Measurements from ENCODE around the gene SPHK1. TPM values are rescaled to one million over a fixed set of nuclear protein-coding genes. Genes with fewer than 3 reads are reported as not detected.

Gene SPHK1
- total RNA-seq, 4 donors from 2014 or later = 9.7 to 35.6 (median 18.3) TPM

- no peak for TF ChIP-seq POLR2A (IDR thresholded peaks at IDR 0.05)
- TF ChIP-seq CTCF (IDR thresholded peaks at IDR 0.05) = no peak
- WGBS, 2 donors = 70 to 78% methylated on average over 4 of the region's 4 CpGs
- intact Hi-C loops (cut with DNase I; ENCODE audit: low total_unique reads) = loop anchor here (5.0 kb wide), 1 partner anchor 100 kb away; no protein-coding TSS in a partner anchor
These were observed 23.1 kb downstream of the SPHK1 start for GRCh38 chr17:76407509-76407908.

GRCh38 chr17:76408037-76408849 lies 23.8 kb downstream of the SPHK1 start:
- H3K4me3 ChIP-seq (ENCODE audit: low read depth, poor library complexity, severe bottlenecking) = no peak overlapping the region
- peak in 1 of 2 donors; percentile 87 for DNase-seq (ENCODE audit: low spot score in 2 of 2)
- intact Hi-C loops (cut with DNase I; ENCODE audit: low total_unique reads) = loop anchor here (5.0 kb wide), 1 partner anchor 99 kb away; no protein-coding TSS in a partner anchor
- TF ChIP-seq POLR2A (IDR thresholded peaks at IDR 0.05) (no peak), CTCF (IDR thresholded peaks at IDR 0.05) (no peak)
- 74 to 78% methylated on average over 12 of the region's 12 CpGs for WGBS, 2 donors

More at GRCh38 chr17:76407509-76407908, 23.1 kb downstream of the SPHK1 start:
- DNase-seq (ENCODE audit: low spot score in 2 of 2) = no peak
- no peak overlapping the region for H3K4me3 ChIP-seq (ENCODE audit: low read depth, poor library complexity, severe bottlenecking)

- 92 to 95% methylated on average over 12 to 15 of the region's 15 CpGs for WGBS, 2 donors
- no peak for DNase-seq (ENCODE audit: low spot score in 2 of 2)
- intact Hi-C loops (cut with DNase I; ENCODE audit: low total_unique reads) = no loop called here
- no peak for TF ChIP-seq CTCF (IDR thresholded peaks at IDR 0.05)
- TF ChIP-seq POLR2A (IDR thresholded peaks at IDR 0.05) = no peak
- no peak overlapping the region for H3K4me3 ChIP-seq (ENCODE audit: low read depth, poor library complexity, severe bottlenecking)
These were observed 26.0 kb downstream of the SPHK1 start for GRCh38 chr17:76410328-76410965.

- intact Hi-C loops (cut with DNase I; ENCODE audit: low total_unique reads) = no loop called here
- no peak for TF ChIP-seq POLR2A (IDR thresholded peaks at IDR 0.05)
- TF ChIP-seq CTCF (IDR thresholded peaks at IDR 0.05) = no peak
- 88 to 93% methylated on average over 5 of the region's 5 CpGs for WGBS, 2 donors
- no peak for DNase-seq (ENCODE audit: low spot score in 2 of 2)
- H3K4me3 ChIP-seq (ENCODE audit: low read depth, poor library complexity, severe bottlenecking) = no peak overlapping the region
These were observed 26.8 kb downstream of the SPHK1 start for GRCh38 chr17:76411247-76411646.

GRCh38 chr17:76414334-76415295 lies 30.2 kb downstream of the SPHK1 start:
- no peak overlapping the region for H3K4me3 ChIP-seq (ENCODE audit: low read depth, poor library complexity, severe bottlenecking)
- intact Hi-C loops (cut with DNase I; ENCODE audit: low total_unique reads) = no loop called here
- DNase-seq (ENCODE audit: low spot score in 2 of 2) = no peak
- 51 to 61% methylated on average over 21 of the region's 21 CpGs for WGBS, 2 donors
- no peak for TF ChIP-seq CTCF (IDR thresholded peaks at IDR 0.05)
- TF ChIP-seq POLR2A (IDR thresholded peaks at IDR 0.05) = no peak

Data from lower leg skin (tissue), 4 donors.